GM21447 (cell line): ENCODE measurements around the gene NMU.
"Not testable (repeated sequence)": the region's sequence is repeated elsewhere in the genome, so short reads cannot be mapped to it uniquely, and the experiment has no call there.

Experiments used
- ATAC-seq: cut with Tn5 transposase; IDR thresholded peaks from one replicate; pipeline ENCODE4 v1.9.1; 2021; ENCODE audit not compliant: unreplicated experiment

The NMU gene, protein sequence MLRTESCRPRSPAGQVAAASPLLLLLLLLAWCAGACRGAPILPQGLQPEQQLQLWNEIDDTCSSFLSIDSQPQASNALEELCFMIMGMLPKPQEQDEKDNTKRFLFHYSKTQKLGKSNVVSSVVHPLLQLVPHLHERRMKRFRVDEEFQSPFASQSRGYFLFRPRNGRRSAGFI

DNA sequence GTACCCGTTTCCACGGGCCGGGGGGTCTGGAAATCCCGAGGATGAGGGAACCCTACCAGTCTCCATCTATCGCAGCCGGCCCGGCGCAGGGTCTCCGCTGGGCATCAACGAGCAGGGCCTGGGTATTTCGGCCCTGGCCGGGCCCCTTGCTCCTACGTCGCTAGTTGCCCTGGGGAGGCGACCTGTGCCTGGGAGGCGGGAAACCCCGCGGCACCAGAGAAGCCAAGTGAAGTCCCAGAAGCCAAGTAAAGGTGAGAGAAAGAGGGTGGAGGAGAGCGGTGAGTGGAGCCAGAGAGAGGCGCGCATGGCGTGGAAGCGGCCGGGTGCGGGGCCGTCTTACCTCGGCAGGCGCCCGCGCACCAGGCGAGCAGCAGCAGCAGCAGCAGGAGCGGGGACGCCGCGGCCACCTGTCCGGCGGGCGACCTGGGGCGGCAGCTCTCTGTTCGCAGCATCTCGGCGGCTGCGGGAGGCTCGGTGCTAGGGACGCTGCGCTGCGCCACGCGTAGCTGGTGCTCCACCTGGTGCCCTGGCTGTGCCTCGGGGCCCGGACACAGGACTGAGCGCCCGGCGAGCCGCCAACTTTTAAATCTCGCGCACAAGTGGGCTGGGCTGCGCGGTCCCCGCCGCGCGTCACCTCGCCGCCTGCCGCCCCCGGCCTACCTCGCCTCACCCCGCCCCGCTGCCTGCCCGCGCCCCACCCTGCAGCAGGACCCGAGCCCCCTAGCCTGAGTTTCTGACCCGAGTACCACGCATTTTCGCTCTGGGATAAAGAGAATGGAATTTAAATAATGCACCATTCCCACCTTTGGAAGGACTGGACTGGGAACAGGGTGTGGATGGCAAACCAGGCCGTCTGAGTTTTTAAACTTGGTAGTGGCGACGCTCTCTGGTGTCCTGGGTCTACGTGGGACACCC lies at the start of gene NMU:
Gene NMU (minus strand): TSS at position 558 of the 915 bp plus-strand sequence. CDS start 106 bp downstream, at position 452.
- ATAC-seq, result no peak

DNA sequence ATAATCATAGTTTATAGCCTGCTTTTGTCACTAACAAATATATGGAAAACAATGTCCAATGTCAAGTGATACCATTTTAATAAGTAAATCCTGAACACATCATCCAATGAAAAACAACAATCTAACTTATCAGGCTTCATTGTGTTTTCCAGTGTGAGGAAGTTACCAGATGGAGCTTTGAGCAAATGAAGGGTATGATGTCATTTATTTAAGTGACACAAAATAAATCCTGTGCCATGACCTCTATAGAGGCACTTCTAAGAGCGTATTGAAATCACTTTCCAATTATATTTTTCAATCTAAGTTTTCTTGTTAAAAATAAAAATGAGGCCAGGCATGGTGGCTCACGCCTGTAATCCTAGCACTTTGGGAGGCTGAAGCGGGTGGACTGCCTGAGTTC lies 48.2 kb upstream of the NMU start:
- ATAC-seq, result no peak

DNA sequence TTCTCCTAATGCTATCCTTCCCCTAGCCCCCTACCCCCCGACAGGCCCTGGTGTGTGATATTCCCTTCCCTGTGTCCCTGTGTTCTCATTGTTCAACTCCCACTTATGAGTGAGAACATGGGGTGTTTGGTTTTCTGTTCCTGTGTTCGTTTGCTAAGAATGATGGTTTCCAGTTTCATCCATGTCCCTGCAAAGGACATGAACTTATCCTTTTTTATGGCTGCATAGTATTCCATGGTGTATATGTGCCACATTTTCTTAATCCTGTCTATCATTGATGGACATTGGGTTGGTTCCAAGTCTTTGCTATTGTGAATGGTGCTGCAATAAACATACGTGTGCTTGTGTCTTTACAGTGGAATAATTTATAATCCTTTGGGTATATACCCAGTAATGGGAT lies 46.7 kb upstream of the NMU start:
- ATAC-seq, result not testable (repeated sequence)

DNA sequence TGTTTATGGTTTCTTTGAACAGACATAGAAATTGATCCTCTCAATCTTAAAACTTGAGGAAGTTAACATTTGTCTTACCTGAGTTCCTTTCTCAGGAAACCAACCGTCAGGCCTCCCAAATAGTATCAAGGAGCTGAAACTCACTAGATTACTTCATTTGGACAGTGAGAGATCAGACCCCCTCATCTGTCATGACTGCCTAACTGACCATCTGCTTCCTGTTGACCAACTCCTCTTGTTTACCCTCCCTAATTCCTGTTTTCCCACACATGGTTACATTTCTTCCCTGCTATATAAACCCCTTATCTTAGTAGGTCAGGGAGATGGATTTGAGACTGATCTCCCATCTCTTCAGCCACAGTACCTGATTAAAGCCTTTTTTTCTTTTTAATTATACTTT lies 46.2 kb upstream of the NMU start:
- ATAC-seq, result no peak

DNA sequence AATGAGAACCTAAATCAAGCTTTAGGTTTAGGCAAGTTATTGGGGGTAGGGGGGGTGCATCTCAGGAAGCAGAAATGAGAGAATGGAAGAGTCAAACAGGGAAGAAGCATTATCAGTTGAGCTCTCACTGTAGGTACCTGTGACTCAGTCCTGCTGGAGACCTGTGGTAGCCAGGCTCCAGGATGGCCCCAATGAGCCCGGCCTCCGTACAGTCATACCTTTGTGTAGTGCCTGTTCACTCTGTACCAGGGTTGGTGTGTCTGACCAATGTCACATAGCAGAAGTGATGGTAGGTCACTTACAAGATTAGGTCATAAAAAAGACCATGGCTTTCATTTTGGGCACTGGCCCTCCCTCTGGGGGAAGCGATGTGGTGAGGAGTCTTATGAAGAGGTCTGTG lies 45.3 kb upstream of the NMU start:
- no peak for ATAC-seq

DNA sequence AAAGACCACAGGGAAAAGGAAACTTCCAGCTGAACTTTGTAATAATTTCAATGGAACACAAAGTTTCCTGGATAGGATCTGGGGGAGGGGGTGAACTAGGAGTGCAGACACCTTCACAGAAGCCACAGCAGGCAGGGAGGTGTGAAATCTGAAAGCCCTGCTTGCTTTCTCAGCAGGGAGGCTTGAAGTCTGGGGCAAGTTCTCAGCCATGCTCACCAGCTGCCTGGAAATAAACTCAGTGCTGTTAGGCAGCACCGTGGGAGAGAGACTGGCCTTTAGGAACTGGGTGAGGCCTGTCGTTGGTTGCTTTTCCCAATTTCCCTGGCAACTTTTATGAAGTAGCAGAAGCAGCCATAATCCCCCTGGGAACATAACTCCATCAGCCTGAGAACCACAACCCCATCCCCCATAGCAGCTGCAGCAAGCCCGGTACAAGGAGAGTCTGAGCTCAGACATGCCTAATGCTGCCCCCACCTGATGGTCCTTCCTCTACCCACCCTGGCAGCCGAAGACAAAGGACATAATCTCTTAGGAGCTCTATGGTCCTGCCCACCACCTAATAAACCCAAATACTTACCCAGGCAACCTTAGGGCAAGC lies 39.2 kb upstream of the NMU start:
- no peak for ATAC-seq

DNA sequence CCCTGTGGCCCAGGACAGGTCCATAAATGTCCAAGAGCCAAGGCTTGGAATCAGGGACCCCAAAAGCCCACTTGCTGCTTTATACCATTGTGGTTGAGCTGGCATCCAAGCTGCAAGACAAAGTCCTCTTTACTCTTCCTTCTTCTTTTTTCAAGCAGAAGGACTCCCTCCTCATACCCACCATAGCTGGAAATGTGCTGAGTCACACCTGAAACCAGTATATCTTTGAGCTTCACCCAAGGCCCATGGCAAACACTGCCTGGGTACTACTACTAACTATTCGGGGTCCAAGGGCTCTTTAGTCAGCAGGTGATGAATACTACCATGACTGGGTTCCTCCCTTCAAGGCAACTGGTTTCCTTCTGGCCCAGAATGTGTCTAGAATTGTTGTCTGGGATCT lies 37.3 kb upstream of the NMU start:
- no peak for ATAC-seq

DNA sequence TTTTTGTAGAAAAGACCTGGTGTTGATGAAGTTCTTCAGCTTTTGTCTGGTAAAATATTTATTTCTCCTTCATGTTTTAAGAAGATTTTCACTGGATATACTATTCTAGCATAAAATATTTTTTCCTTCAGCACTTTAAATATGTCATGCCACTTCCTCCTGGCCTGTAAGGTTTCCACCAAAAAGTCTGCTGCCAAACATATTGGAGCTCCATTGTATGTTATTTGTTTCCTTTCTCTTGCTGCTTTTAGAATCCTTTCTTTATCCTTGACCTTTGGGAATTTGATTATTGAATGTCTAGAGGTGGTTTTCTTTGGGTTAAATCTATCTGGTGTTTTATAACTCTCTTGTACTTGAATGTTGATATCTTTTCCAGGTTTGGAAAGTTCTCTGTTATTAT lies 35.6 kb upstream of the NMU start:
- ATAC-seq, result no peak

DNA sequence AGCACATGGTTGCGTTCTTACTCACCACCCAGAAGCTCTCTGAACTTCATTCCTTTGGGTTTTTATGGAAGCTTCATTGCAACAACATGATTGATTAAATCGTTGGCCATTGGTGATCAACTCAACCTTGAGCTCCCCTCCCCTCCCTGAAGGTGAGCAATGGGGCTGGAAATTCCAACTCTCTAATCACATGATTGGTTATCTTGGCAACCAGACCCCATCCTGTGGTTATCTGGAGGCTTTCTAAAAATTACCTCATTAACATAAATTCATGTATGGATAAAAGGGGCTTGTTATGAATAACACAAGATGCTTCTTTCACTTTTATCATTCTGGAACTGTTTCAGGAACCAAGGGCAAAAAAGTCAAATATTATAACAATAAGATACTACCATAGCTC lies 34.6 kb upstream of the NMU start:
- no peak for ATAC-seq

DNA sequence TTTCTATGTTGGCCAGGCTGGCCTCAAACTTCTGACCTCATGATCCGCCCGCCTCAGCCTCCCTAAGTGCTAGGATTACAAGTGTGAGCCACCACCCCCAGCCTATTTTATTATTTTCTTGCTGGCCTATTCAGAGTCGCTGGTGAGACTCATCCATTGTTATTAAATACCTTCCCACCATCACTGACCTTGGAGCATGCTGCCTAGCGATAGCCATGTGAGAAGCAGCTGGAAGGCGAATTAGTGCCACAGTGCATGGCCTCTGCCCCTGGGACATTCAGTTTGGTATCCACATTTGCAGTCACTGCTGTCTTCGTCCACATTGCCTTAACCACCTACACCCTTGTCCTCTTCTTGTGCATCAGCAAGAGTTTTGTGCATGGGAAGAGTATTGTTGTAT lies 32.4 kb upstream of the NMU start:
- ATAC-seq, result no peak

DNA sequence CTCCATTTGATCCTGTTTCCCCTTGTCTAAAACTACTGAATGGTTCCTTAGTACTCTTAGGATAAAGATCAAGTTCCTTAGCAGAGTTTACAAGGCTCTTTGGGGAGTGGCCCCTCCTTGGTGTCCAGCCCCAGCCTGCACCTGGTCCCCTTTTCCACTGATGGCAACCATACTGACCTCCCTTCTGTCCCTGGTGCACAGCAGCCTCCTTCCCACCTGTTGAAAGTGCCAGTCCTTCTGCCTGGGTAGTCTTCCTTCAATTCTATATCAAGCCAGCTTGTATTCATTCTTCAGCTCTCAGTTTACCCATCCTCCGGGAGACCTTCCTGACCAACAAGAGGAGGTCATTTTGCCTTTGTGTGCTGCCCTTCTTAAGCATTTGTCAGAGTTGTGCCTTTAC lies 30.4 kb upstream of the NMU start:
- ATAC-seq, result no peak

DNA sequence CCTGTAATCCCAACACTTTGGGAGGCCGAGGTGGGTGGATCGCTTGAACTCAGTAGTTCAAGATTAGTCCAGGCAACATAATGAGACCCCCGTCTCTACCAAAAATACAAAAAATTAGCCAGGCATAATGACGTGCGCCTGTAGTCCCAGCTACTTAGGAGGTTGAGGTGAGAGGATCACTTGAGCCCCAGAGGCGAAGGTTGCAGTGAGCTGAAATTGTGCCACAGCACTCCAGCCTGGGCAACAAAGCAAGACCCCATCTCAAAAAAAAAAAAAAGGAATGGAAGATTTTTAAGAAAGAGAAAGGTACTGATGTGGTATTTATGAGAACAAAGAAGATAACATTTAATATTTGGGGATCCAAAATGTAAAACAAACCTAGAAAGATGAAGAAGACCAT lies 27.0 kb upstream of the NMU start:
- ATAC-seq, result no peak

DNA sequence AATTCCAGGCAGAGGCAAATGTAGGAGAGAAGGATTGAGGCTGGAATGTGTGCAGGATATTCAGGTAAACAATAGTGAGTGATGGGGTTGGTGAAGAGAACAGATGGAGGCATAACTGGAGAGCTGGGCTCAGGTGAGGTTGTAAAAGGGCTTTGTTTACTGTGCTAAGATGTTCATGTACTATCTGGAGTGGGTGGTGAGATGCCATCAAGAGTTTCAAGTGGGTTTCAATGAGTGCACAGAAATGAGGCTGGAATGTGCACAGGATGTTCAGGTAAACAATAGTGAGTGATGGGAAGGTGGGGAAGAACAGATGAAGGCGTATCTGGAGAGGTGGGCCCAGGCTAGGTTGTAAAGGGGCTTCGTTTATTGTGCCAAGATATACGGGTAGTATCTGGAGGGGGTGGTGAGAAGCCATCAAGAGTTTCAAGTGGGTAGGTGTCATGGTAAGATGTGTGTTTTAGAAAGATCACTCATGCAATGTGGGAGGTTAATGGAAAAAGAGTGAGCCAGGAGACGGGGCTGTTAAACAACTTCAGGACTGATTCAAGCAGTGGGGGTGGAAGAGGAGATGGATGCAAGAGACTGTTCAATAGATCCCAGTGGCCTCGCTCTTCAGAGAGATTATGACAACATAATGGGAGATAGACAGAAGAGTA lies 25.4 kb upstream of the NMU start:
- ATAC-seq, result no peak

DNA sequence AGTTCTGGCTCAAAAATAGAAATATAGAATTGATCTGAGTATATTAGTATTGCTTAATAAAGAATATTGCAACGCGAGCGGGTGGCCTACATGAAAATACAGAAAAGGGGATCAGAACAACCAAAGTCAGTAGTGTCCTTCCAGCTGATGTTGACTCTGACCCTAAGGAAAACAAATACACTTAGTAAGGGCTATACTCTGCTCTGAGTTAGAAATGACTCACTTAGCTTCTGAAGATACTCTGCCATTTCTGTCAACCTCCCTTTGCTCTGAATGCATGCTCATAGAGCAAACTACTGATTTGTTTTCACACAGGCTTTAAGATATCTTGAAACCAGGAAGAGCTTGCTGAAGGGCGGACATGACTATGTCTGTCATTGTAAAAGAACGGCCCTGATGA lies 22.6 kb upstream of the NMU start:
- no peak for ATAC-seq

DNA sequence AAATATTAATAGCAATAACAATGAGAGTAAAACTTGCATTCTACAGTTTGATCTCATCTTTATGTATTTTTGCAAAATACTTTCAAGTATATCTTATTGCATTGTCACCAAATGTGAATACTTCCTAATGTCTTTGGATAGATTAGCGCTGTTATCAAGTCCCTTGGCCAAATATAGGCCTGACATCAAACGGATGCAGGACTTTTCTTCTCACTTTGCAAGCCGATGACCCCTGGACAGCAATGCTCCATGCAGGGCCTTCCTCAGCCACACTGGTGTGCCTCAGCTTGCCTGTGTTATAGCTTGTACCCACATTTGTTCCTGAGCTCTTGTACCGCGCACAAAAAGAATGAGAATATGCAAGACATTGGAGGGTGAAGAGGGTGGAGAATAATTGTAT lies 18.0 kb upstream of the NMU start:
- no peak for ATAC-seq

DNA sequence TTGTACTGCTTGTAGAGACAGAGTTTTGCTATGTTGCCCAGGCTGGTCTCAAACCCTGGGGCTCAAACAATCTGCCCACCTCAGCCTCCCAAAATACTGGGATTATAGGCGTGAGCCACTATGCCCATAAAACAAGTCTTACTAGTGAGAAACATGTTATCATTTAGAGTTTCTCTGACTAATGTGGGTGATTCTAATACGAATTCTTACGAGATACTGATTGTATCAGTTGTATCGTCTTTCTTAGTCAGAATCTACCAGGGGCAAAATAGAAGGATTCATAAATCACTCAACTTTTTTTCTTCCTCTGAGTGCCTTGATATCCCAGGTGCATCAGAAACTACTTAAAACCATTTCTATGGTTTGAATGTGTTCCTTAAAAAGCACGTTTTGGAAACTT lies 14.4 kb upstream of the NMU start:
- ATAC-seq, result no peak

DNA sequence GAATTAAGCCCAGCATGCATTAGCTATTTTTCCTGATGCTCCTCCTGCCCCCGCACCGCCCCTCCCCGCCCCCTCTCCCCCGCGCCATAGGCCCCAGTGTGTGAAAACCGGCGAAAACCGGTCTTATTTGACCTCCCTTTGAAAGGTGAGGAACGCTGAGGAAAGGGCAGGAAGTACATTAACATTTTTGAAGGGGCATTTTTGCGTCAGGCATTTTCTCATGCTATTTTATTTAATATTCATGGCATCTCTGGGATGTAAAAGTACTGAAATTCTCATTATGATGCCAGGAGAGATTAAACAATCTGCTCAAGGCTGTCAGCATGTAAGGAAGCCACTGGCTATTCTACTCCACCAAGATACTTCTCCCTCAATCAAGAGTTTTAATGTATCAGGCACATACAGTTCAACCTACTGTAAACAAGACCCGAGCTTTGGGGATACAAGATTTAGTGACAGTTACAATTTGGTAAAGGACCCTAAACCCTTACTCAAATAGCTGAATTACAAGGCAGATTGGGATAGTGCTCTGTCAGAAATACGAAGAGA lies 1.2 kb upstream of the NMU start:
- ATAC-seq, result no peak

DNA sequence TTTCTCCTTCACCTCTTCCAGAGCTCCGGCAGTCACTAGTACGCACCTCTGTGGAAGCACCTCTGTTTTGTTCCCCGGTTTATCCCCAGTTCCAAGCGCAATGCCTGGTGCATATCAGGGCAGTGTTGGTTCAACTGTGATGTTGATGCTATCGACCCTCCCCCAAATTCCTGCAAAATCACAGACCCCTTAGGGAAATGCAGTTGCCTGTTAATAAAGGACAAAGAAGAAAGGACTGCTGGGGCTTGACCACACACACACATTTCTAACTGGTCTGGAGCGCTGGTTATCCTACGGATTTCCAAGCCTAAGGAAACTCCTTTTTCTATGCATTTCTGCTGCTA lies 530 bp upstream of the NMU start:
- ATAC-seq, result no peak

DNA sequence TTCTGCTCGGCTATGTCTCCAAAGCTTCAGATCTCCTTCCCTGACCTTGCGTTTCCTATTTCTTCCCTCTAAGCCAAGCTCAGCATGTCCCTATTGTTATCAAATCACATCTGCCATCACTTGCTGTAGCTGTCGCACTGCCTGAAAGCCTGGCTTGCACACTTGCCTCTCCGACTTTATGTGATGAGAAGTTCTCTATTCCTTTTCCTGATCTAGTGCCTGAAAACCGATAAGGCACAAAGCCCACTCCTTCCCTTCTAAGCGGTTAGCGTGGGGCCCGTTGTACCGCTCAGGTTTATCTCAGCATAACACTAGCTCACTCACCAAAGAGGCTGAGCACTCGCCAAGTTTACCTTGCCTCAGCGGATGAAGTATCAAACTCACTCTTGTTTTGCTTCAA lies 816 bp downstream of the NMU start:
- ATAC-seq, result no peak

DNA sequence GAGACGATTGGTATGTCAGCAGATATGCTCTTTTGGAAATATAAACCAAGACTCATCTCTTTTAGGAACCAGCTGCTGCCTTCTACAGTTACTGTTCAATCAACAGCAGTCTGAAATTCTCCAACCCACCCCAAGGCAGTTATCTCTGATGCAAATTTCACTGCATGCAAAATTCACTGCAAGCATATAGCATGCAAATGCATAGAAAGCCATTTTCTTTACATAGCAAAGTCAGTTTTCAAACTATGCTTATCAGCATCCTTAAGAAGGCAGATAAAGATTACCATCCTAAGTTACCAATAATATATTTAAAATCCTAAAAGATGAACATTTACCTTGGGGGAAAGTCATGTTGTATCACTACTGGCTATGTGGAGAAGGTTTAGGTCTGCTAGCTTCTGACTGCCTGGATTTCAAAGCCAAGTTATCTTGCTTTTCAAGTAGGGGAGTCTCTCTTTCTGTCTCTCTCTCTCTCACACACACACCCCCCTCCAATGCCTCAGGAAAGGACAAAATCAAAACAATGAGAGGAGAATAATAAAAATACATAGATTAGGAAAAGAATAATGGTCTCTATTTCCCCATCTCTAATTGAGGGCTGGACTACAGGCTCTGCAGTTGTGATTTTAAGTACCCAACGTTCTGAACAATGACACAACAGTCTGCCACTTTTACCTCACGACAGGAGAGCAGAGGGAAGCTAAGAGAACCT lies 1.5 kb downstream of the NMU start:
- no peak for ATAC-seq

DNA sequence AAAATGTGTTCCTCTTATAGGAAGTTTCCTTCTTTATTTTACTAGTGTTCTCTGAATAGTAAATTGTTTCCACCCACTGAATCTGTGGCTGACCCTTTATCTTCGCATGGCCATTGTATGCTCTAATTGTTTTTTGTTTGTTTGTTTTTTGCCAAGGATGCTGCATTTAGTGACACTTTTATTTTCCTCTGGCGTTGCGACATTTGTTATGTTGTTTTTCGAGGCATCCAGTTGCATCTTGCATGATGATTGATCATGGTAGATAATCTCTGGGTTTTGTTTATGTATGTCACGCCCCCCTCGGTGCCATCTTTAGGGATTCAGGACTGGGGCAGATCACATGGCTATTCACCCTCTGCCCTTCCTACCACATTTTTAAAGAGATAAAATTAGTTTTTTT lies 2.2 kb downstream of the NMU start:
- no peak for ATAC-seq
